CD14-positive monocyte (primary cell): ENCODE results near the gene SGCD. TPM values are rescaled to one million over a fixed set of nuclear protein-coding genes. Genes with fewer than 3 reads are reported as not detected.

ENCODE experiments used
- DNase-seq, 3 donors: peaks; one replicate each; pipeline ENCODE4 v3.0.0-alpha.2; 2011 to 2022
- H2AFZ ChIP-seq: 2 replicates; pipeline ENCODE4 v1.6.0; 2012; ENCODE audit warnings: mild to moderate bottlenecking, low read depth, low read length, inconsistent platforms; ENCODE audit not compliant: insufficient read depth, poor library complexity, severe bottlenecking
- H3K27ac ChIP-seq, 2 donors: 1 replicate in 1 of 2; 2 replicates in 1 of 2; pipeline ENCODE4 v1.5.1; 2012 to 2013; ENCODE audit warnings: low read length in 2 of 2, control low read depth in 1 of 2, inconsistent platforms in 1 of 2, low read depth in 1 of 2, mild to moderate bottlenecking in 1 of 2
- H3K27me3 ChIP-seq, 2 donors: one replicate each; pipeline versions ENCODE4 v1.6.0 to v1.6.1; 2011 to 2013; ENCODE audit warnings: low read length in 2 of 2; ENCODE audit not compliant: control insufficient read depth in 2 of 2, insufficient read depth in 2 of 2
- H3K36me3 ChIP-seq, 2 donors: replicated peaks in 1 of 2; 1 replicate in 1 of 2; 2 replicates in 1 of 2; pipeline versions ENCODE4 v1.5.1 to v1.6.1; 2012 to 2013; ENCODE audit warnings: low read length in 2 of 2, control low read depth in 1 of 2, inconsistent platforms in 1 of 2, mild to moderate bottlenecking in 1 of 2; ENCODE audit not compliant: insufficient read depth in 2 of 2, control insufficient read depth in 1 of 2
- H3K4me1 ChIP-seq, 2 donors: 1 replicate in 1 of 2; 2 replicates in 1 of 2; pipeline versions ENCODE4 v1.5.1 to v1.6.1; 2012 to 2013; ENCODE audit warnings: low read length in 2 of 2, control low read depth in 1 of 2, inconsistent platforms in 1 of 2, mild to moderate bottlenecking in 1 of 2, moderate library complexity in 1 of 2; ENCODE audit not compliant: insufficient read depth in 2 of 2, control insufficient read depth in 1 of 2
- H3K4me2 ChIP-seq: replicated peaks from 2 replicates; pipeline ENCODE3; 2012; ENCODE audit warnings: low read length, moderate library complexity, mild to moderate bottlenecking; ENCODE audit not compliant: poor library complexity, severe bottlenecking; ENCODE audit errors: extremely low read depth
- H3K4me3 ChIP-seq, 3 experiments: fragments of 200-600 bp in 1 of 3; sonication (generic) in 1 of 3; replicated peaks in 1 of 3; 1 replicate in 2 of 3; 2 replicates in 1 of 3; pipeline ENCODE4 v1.5.1; 2011 to 2013; ENCODE audit warnings: low read length in 3 of 3, mild to moderate bottlenecking in 3 of 3, control low read depth in 2 of 3, low read depth in 2 of 3, inconsistent platforms in 1 of 3, moderate library complexity in 1 of 3
- H3K79me2 ChIP-seq: 2 replicates; pipeline ENCODE4 v1.6.0; 2012; ENCODE audit warnings: mild to moderate bottlenecking, control low read depth, inconsistent platforms, low read length, moderate library complexity; ENCODE audit not compliant: insufficient read depth
- H3K9ac ChIP-seq: 2 replicates; pipeline ENCODE4 v1.6.0; 2017; ENCODE audit warnings: low read length, mild to moderate bottlenecking; ENCODE audit not compliant: insufficient read depth, poor library complexity, severe bottlenecking
- H3K9me3 ChIP-seq, 2 donors: replicated peaks in 1 of 2; 1 replicate in 1 of 2; 2 replicates in 1 of 2; pipeline versions ENCODE4 v1.5.1 to v1.6.1; 2012 to 2013; ENCODE audit warnings: low read length in 2 of 2, control low read depth in 1 of 2; ENCODE audit not compliant: control insufficient read depth in 1 of 2, insufficient read depth in 1 of 2
- H4K20me1 ChIP-seq: 2 replicates; pipeline ENCODE4 v1.6.0; 2012; ENCODE audit warnings: mild to moderate bottlenecking, low read length, control low read depth, moderate library complexity; ENCODE audit not compliant: insufficient read depth
- H3K27ac Mint-ChIP-seq, 7 donors: one replicate each; pipeline ENCODE4 v1.8.0; 2020; ENCODE audit warnings: mild to moderate bottlenecking in 7 of 7, mixed read lengths in 7 of 7, moderate library complexity in 6 of 7, inconsistent platforms in 2 of 7
- H3K27me3 Mint-ChIP-seq, 3 donors: one replicate each; pipeline ENCODE4 v1.8.0; 2021 to 2022; ENCODE audit warnings: low read depth in 3 of 3, mild to moderate bottlenecking in 3 of 3, mixed read lengths in 3 of 3, moderate library complexity in 3 of 3, inconsistent platforms in 1 of 3
- H3K36me3 Mint-ChIP-seq, 2 donors: one replicate each; pipeline ENCODE4 v1.8.0; 2020; ENCODE audit warnings: mixed read lengths in 2 of 2, inconsistent platforms in 1 of 2, mild to moderate bottlenecking in 1 of 2
- H3K4me1 Mint-ChIP-seq: one replicate; pipeline ENCODE4 v1.8.0; 2020; ENCODE audit warnings: mild to moderate bottlenecking, mixed read lengths
- H3K4me3 Mint-ChIP-seq, 2 donors: one replicate each; pipeline ENCODE4 v1.8.0; 2020; ENCODE audit warnings: mild to moderate bottlenecking in 2 of 2, mixed read lengths in 2 of 2, moderate library complexity in 1 of 2
- H3K9me3 Mint-ChIP-seq, 7 donors: one replicate each; pipeline ENCODE4 v1.8.0; 2020 to 2022; ENCODE audit warnings: mixed read lengths in 7 of 7, mild to moderate bottlenecking in 6 of 7, moderate library complexity in 6 of 7, inconsistent platforms in 2 of 7
- WGBS: methylation state at CpG from one replicate; pipeline ENCODE4 v1.1.5; 2013; ENCODE audit warnings: missing lambda C conversion rate; ENCODE audit not compliant: insufficient coverage; 5-methylcytosine and 5-hydroxymethylcytosine counted together
- intact Hi-C, 2 donors: fragments of 100-400 bp; cut with micrococcal nuclease; formaldehyde crosslinking; loops; one replicate each; pipeline versions ENCODE4 v1.15.0 to v1.15.1; 2023
- polyA plus RNA-seq, 3 donors: library from polyadenylated mRNA; depleted of rRNA in 1 of 3; unstranded in 2 of 3; stranded (reverse) in 1 of 3; fragments of 300-500 nt in 2 of 3; fragments of >200 nt in 1 of 3; fragmentation: Illumina TruSeq in 2 of 3; gene quantifications; 1 replicate in 2 of 3; 2 replicates in 1 of 3; pipeline ENCODE4 v1.2.3, GENCODE V29; 2012 to 2021
- TF ChIP-seq, protein P1 (sequence below): fragments of 200-600 bp; IDR thresholded peaks from one replicate; pipeline ENCODE4 v1.8.0; 2022; ENCODE audit warnings: antibody characterized with exemption, mild to moderate bottlenecking

Gene SGCD
- polyA plus RNA-seq, 3 donors, result not detected

DNA sequence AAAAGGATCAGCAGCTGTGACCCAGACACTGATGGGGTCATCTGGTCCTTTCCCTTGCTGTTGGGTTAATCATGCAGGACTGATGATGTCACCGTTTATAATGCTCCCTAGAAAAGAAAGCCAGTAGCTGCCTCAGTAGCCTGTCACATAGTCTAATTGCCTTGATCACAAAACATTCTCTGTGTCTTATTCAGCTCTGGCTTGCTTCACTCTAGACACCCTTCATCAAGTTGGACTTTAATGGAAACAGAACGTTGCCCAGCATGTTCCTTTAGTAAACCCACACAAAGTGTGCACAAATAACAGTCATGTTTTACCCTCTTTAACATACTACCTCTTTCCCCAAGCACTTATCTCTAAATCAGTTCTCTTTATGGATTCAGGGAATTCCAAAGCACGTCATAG lies 170.8 kb downstream of the SGCD start:
- no peaks in the 10 kb centered on the region for H3K79me2 ChIP-seq
- H3K27me3 ChIP-seq, result no peaks in the 10 kb centered on the region
- no peaks in the 10 kb centered on the region for H4K20me1 ChIP-seq
- no peak for DNase-seq
- Mint-ChIP-seq H3K9me3 (peaks cover 0 to 6% (median 3%) of the 10 kb centered on the region in 7 donors), H3K36me3 (no peaks in the 10 kb centered on the region), H3K4me3 (no peak overlapping the region), H3K27ac (no peak overlapping the region), H3K4me1 (no peaks in the 10 kb centered on the region), H3K27me3 (no peaks in the 10 kb centered on the region)
- no peak overlapping the region for H3K4me3 ChIP-seq
- WGBS, result 70% methylated on average over 2 of the region's 3 CpGs
- intact Hi-C loops, result no loop called here
- H3K4me1 ChIP-seq, result no peaks in the 10 kb centered on the region
- peaks cover 0 to 3% of the 10 kb centered on the region in 2 donors for H3K9me3 ChIP-seq
- TF ChIP-seq, protein P1, sequence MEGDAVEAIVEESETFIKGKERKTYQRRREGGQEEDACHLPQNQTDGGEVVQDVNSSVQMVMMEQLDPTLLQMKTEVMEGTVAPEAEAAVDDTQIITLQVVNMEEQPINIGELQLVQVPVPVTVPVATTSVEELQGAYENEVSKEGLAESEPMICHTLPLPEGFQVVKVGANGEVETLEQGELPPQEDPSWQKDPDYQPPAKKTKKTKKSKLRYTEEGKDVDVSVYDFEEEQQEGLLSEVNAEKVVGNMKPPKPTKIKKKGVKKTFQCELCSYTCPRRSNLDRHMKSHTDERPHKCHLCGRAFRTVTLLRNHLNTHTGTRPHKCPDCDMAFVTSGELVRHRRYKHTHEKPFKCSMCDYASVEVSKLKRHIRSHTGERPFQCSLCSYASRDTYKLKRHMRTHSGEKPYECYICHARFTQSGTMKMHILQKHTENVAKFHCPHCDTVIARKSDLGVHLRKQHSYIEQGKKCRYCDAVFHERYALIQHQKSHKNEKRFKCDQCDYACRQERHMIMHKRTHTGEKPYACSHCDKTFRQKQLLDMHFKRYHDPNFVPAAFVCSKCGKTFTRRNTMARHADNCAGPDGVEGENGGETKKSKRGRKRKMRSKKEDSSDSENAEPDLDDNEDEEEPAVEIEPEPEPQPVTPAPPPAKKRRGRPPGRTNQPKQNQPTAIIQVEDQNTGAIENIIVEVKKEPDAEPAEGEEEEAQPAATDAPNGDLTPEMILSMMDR, result no peak
- H3K4me2 ChIP-seq, result no peak overlapping the region
- no peak overlapping the region for H3K9ac ChIP-seq
- no peak overlapping the region for H3K27ac ChIP-seq
- H2AFZ ChIP-seq, result no peak overlapping the region
- no peaks in the 10 kb centered on the region for H3K36me3 ChIP-seq

DNA sequence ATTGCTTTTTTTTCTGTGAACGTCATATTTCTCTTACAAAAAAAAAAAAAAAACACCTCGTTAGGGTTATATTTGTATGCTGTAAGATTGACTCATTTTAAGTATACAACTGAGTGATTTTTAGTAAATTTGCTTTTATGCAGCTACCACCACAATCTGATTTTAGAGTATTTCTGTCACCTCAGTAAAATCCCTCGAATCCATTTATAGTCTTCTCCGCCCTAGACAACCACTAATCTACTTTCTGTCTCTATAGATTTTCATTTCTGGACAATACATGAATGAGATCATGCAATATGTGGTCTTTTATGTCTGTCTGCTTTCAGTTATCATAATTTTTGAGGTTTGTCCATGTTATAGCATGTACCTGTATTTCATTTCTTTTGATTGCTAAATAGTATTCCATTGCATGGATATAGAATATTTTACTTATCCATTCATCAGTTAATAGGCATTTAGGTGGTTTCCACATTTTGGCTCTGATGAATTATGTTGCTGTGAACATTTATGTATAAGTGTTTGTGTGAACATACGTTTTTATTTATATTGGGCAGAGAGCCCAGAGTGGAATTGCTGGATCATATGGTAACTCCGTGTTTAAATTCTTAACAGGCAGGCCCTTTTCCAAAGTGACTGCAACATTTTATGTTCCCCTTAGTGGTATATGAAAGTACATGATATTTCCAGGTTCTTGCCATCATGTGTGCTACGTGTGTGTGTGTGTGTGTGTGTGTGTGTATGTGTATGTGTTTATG lies 171.4 kb downstream of the SGCD start:
- Histone ChIP-seq H3K4me2 (no peak overlapping the region), H3K36me3 (no peaks in the 10 kb centered on the region), H3K4me3 (no peak overlapping the region), H3K79me2 (no peaks in the 10 kb centered on the region), H3K27me3 (no peaks in the 10 kb centered on the region), H3K27ac (no peak overlapping the region), H3K4me1 (no peaks in the 10 kb centered on the region), H3K9ac (no peak overlapping the region), H4K20me1 (no peaks in the 10 kb centered on the region), H2AFZ (no peak overlapping the region), H3K9me3 (peaks cover 0 to 3% of the 10 kb centered on the region in 2 donors)
- intact Hi-C loops, result no loop called here
- Mint-ChIP-seq H3K27ac (no peak overlapping the region), H3K4me3 (no peak overlapping the region), H3K27me3 (no peaks in the 10 kb centered on the region), H3K36me3 (no peaks in the 10 kb centered on the region), H3K4me1 (no peaks in the 10 kb centered on the region), H3K9me3 (peaks cover 0 to 6% (median 3%) of the 10 kb centered on the region in 7 donors)
- TF ChIP-seq, protein P1, result no peak
- 57% methylated on average over 3 of the region's 7 CpGs for WGBS
- DNase-seq, result no peak
